Vagina (tissue), 2 donors: ENCODE measurements around the gene GAL3ST2.

Experiments
- POLR2A ChIP-seq, 2 donors: fragments of 450-650 bp; IDR thresholded peaks; one replicate each; pipeline ENCODE4 v1.6.1; 2017; ENCODE audit warnings: antibody characterized with exemption in 2 of 2, mild to moderate bottlenecking in 2 of 2, moderate library complexity in 2 of 2
- TF ChIP-seq, protein P1 (sequence below), 3 experiments: fragments of 450-650 bp in 2 of 3; fragments of 200-600 bp in 1 of 3; sonication (generic) in 1 of 3; IDR thresholded peaks; one replicate each; pipeline ENCODE4 v1.5.1; 2017 to 2019; ENCODE audit warnings: antibody characterized with exemption in 3 of 3, mild to moderate bottlenecking in 2 of 3, moderate library complexity in 2 of 3

DNA sequence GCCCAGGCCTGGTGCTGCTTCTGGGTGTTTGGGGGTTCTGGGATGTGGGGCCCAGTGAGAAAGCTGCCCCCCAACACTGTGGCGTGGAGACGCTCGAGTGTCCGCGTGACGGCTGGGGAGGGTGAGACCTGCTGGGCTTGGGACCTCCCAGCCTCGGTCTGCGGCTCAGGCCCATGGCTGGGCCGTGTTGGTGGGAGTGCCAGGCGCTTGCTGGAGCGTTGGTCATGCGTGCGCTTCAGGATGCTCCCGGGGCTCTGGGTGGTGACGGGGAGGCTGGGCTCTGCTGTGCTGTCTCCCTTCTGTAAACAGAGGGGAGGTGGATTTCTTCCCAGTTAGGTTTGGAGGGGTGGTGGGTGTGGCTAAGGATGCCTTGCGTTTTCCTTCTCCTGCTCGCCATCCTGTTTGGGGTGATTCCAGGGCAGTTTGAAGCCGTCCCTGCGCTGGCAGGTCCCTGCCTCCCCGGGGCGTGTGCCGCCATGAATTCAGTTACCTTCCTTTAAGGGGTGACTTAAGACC lies 606 bp downstream of the GAL3ST2 start:
- TF ChIP-seq, protein P1, sequence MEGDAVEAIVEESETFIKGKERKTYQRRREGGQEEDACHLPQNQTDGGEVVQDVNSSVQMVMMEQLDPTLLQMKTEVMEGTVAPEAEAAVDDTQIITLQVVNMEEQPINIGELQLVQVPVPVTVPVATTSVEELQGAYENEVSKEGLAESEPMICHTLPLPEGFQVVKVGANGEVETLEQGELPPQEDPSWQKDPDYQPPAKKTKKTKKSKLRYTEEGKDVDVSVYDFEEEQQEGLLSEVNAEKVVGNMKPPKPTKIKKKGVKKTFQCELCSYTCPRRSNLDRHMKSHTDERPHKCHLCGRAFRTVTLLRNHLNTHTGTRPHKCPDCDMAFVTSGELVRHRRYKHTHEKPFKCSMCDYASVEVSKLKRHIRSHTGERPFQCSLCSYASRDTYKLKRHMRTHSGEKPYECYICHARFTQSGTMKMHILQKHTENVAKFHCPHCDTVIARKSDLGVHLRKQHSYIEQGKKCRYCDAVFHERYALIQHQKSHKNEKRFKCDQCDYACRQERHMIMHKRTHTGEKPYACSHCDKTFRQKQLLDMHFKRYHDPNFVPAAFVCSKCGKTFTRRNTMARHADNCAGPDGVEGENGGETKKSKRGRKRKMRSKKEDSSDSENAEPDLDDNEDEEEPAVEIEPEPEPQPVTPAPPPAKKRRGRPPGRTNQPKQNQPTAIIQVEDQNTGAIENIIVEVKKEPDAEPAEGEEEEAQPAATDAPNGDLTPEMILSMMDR (IDR thresholded peaks at IDR 0.05) = no peak
- TF ChIP-seq POLR2A (IDR thresholded peaks at IDR 0.05) = no peak
